Measurements from ENCODE around the gene INO80E. TPM values are rescaled to one million over a fixed set of nuclear protein-coding genes. Genes with fewer than 3 reads are reported as not detected.

The INO80E gene, protein sequence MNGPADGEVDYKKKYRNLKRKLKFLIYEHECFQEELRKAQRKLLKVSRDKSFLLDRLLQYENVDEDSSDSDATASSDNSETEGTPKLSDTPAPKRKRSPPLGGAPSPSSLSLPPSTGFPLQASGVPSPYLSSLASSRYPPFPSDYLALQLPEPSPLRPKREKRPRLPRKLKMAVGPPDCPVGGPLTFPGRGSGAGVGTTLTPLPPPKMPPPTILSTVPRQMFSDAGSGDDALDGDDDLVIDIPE
- total RNA-seq (ENCODE audit: unreplicated experiment) = 71.4 TPM
- long read RNA-seq, partial matches to known transcripts = 1 of 5 reads
- long read RNA-seq, other reads (novel, unspliced or antisense) = 3 of 5 reads

DNA sequence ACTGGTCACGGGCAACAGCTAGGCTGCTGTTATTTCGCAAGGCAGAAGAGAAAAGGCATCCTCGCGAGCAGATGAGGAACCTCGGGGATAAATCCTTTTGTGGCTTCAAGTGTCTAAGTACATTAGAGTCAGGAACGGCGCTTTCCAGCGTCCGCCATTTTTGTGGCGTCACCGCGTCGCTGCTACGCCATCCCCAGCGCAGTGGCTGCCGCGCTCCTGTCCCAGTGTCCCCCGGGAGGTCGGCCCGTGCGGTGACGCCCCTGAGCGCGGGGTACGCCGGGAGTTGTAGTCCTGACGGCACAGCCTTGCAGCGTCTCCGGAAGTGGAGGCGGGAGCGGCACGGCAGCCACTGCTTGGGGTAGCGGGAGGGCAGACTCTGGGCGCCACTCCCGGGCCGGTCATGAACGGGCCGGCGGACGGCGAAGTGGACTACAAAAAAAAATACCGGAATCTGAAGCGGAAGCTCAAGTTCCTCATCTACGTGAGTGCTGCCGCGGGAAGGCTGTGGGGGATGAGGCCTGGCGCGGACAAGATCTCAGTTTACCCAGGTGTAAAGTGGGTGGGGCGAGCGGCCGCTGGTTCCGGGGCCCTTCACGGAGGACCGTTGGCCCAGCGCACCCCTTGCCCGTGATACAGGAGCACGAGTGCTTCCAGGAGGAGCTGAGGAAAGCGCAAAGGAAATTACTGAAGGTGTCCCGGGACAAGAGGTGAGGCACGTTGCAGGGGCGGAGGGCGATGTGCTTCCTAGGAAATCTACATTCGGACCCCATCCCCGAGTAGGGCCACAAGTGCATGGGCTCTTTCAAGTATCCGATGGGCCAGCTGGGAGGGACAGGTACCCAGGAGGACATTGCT is at the start of gene INO80E:
INO80E (plus strand) TSS at position 331 of the 855 bp plus-strand sequence; CDS start at position 401, 70 bp downstream.
- DNase-seq = peak; percentile 100
- H3K4me3 Mint-ChIP-seq (ENCODE audit: unreplicated experiment) = peak within 1 kb of the TSS; percentile 97
- peaks cover 15% of the 10 kb centered on the region for H3K27me3 Mint-ChIP-seq (ENCODE audit: unreplicated experiment)
- TF ChIP-seq, protein P1, sequence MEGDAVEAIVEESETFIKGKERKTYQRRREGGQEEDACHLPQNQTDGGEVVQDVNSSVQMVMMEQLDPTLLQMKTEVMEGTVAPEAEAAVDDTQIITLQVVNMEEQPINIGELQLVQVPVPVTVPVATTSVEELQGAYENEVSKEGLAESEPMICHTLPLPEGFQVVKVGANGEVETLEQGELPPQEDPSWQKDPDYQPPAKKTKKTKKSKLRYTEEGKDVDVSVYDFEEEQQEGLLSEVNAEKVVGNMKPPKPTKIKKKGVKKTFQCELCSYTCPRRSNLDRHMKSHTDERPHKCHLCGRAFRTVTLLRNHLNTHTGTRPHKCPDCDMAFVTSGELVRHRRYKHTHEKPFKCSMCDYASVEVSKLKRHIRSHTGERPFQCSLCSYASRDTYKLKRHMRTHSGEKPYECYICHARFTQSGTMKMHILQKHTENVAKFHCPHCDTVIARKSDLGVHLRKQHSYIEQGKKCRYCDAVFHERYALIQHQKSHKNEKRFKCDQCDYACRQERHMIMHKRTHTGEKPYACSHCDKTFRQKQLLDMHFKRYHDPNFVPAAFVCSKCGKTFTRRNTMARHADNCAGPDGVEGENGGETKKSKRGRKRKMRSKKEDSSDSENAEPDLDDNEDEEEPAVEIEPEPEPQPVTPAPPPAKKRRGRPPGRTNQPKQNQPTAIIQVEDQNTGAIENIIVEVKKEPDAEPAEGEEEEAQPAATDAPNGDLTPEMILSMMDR (IDR thresholded peaks at IDR 0.05; ENCODE audit: partially characterized antibody, unreplicated experiment) = no peak
- no peaks in the 10 kb centered on the region for H3K36me3 Mint-ChIP-seq (ENCODE audit: unreplicated experiment)
- peak within 1 kb of the TSS; percentile 87 for H3K27ac Mint-ChIP-seq (ENCODE audit: unreplicated experiment)
- peaks cover 3% of the 10 kb centered on the region for H3K9me3 Mint-ChIP-seq (ENCODE audit: unreplicated experiment)
- peaks cover 13% of the 10 kb centered on the region for H3K4me1 Mint-ChIP-seq (ENCODE audit: low read depth, unreplicated experiment)

DNA sequence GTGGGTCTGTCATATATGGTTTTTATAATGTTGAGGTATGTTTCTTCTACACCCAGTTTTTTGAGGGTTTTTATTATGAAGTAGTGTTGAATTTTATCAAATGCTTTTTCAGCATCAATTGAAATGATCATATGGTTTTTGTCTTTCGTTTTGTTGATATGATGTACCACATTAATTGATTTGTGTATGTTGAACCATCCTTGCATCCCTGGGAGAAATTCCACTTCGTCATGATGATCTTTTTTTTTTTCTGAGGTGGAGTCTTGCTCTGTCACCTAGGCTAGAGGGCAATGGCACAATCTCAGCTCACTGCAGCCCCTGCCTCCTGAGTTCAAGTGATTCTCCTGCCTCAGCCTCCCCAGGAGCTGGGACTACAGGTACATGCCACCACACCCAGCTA is 48.1 kb upstream of the INO80E start:
- Mint-ChIP-seq H3K4me1 (ENCODE audit: low read depth, unreplicated experiment) (no peaks in the 10 kb centered on the region), H3K27me3 (ENCODE audit: unreplicated experiment) (no peaks in the 10 kb centered on the region), H3K9me3 (ENCODE audit: unreplicated experiment) (peaks cover 6% of the 10 kb centered on the region), H3K4me3 (ENCODE audit: unreplicated experiment) (no peak overlapping the region), H3K36me3 (ENCODE audit: unreplicated experiment) (peaks cover 10% of the 10 kb centered on the region), H3K27ac (ENCODE audit: unreplicated experiment) (no peak overlapping the region)
- TF ChIP-seq, protein P1 (IDR thresholded peaks at IDR 0.05; ENCODE audit: partially characterized antibody, unreplicated experiment) = no peak
- DNase-seq = no peak

- H3K27ac Mint-ChIP-seq (ENCODE audit: unreplicated experiment) = no peak overlapping the region
- TF ChIP-seq, protein P1 (IDR thresholded peaks at IDR 0.05; ENCODE audit: partially characterized antibody, unreplicated experiment) = no peak
- DNase-seq = no peak
- H3K9me3 Mint-ChIP-seq (ENCODE audit: unreplicated experiment) = peaks cover 6% of the 10 kb centered on the region
- H3K4me3 Mint-ChIP-seq (ENCODE audit: unreplicated experiment) = no peak overlapping the region
- no peaks in the 10 kb centered on the region for H3K4me1 Mint-ChIP-seq (ENCODE audit: low read depth, unreplicated experiment)
- H3K27me3 Mint-ChIP-seq (ENCODE audit: unreplicated experiment) = no peaks in the 10 kb centered on the region
- H3K36me3 Mint-ChIP-seq (ENCODE audit: unreplicated experiment) = peaks cover 10% of the 10 kb centered on the region
These were observed 45.1 kb upstream of the INO80E start for GRCh38 chr16:29950806-29951461.

DNA sequence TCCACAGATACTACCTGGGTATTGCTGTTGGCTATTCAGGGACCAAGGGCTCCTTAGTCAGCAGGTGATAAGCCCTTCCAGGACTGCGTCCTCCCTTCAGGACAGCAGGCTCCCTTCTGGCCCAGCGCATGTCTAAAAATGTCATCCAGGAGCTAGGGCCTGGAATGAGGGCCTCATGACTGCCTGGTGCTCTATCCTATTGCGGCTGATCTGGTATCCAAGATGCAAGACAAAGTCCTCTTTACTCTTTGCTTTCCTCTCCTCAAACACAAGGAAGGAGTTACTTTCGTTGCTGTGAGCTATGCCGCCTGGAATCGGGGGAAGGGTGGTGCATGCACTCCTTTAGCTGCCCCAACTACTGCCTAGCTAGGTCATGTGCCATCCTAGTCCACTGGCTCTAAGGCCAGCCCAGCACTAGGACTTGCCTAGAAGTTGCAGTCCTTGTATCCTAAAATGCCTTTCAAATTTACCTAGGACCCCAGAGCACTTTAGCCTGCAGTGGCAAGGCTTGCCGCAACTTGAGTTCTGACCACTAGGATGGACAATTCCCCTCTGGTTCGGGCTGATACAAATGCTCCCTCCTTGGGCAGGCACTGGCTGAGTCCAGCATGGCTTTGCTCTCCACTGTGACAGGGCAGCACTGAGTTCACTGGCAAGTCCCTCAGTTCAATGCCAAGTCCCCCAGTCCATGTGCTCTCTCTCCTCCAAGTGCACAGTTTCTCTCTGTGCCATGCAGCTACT is 44.2 kb upstream of the INO80E start:
- no peak overlapping the region for H3K27ac Mint-ChIP-seq (ENCODE audit: unreplicated experiment)
- H3K9me3 Mint-ChIP-seq (ENCODE audit: unreplicated experiment) = peaks cover 6% of the 10 kb centered on the region
- H3K4me3 Mint-ChIP-seq (ENCODE audit: unreplicated experiment) = no peak overlapping the region
- H3K4me1 Mint-ChIP-seq (ENCODE audit: low read depth, unreplicated experiment) = no peaks in the 10 kb centered on the region
- no peaks in the 10 kb centered on the region for H3K27me3 Mint-ChIP-seq (ENCODE audit: unreplicated experiment)
- TF ChIP-seq, protein P1 (IDR thresholded peaks at IDR 0.05; ENCODE audit: partially characterized antibody, unreplicated experiment) = peak; percentile 13
- peaks cover 10% of the 10 kb centered on the region for H3K36me3 Mint-ChIP-seq (ENCODE audit: unreplicated experiment)
- no peak for DNase-seq
